Left ventricle myocardium superior (tissue), 1 donor: Measurements from ENCODE around the gene LCP2. TPM values are rescaled to one million over a fixed set of nuclear protein-coding genes. Genes with fewer than 3 reads are reported as not detected.

Source experiments
- ATAC-seq: fragments of 200-7000 bp; cut with Tn5 transposase; one replicate; pipeline ENCODE4 v1.9.1; 2020; ENCODE audit warnings: mild to moderate bottlenecking, moderate library complexity
- DNase-seq: peaks from one replicate; pipeline ENCODE4 v3.0.0-alpha.2; 2020
- intact Hi-C: fragments of 100-400 bp; cut with micrococcal nuclease; formaldehyde crosslinking; loops from one replicate; pipeline ENCODE4 v1.11.0; 2022
- total RNA-seq: library from RNA; stranded (reverse); fragmentation: NEBNext Ultra II Directional; extraction: Animal tissue kit (Norgen Biotek cat#: 25700); gene quantifications from one replicate; pipeline ENCODE4 v1.2.1, GENCODE V29; 2021
- donor health status: DM: no; HTN: yes; CAD: no; lungs with severe emphysema.

Gene LCP2
- total RNA-seq, 1 donor from 2014 or later, result 7.1 TPM

- DNase-seq (no peak), ATAC-seq (no peak)
- intact Hi-C loops, result no loop called here
These were observed 13.3 kb downstream of the LCP2 start for GRCh38 chr5:170284231-170284630.

GRCh38 chr5:170283296-170283695 is 14.3 kb downstream of the LCP2 start:
- DNase-seq (no peak), ATAC-seq (no peak)
- intact Hi-C loops, result no loop called here

- DNase-seq (no peak), ATAC-seq (peak; percentile 76)
These were observed 17.5 kb downstream of the LCP2 start for GRCh38 chr5:170280011-170280493.

GRCh38 chr5:170279459-170279817 is 18.1 kb downstream of the LCP2 start:
- intact Hi-C loops, result no loop called here
- ATAC-seq, result no peak
- DNase-seq, result no peak

More at GRCh38 chr5:170280011-170280493, 17.5 kb downstream of the LCP2 start:
- intact Hi-C loops, result no loop called here

- intact Hi-C loops, result no loop called here
- DNase-seq, result peak; percentile 54
- peak; percentile 56 for ATAC-seq
These were observed 18.7 kb downstream of the LCP2 start for GRCh38 chr5:170278611-170279458.

- intact Hi-C loops, result no loop called here
- DNase-seq (no peak), ATAC-seq (no peak)
These were observed 19.7 kb downstream of the LCP2 start for GRCh38 chr5:170277867-170278281.

- intact Hi-C loops, result no loop called here
- DNase-seq (no peak), ATAC-seq (no peak)
These were observed 21.4 kb downstream of the LCP2 start for GRCh38 chr5:170276140-170276539.

- no peak for ATAC-seq
- intact Hi-C loops, result no loop called here
- DNase-seq, result no peak
These were observed 22.1 kb downstream of the LCP2 start for GRCh38 chr5:170275376-170275994.

- DNase-seq (peak; percentile 47), ATAC-seq (peak; percentile 44)
- intact Hi-C loops, result no loop called here
These were observed 23.4 kb downstream of the LCP2 start for GRCh38 chr5:170273968-170274710.

- DNase-seq, result no peak
- no peak for ATAC-seq
- intact Hi-C loops, result no loop called here
These were observed 27.1 kb downstream of the LCP2 start for GRCh38 chr5:170270293-170271069.

- DNase-seq, result no peak
- no peak for ATAC-seq
- intact Hi-C loops, result loop anchor here (5.0 to 10.0 kb wide), 2 partner anchors 75 to 153 kb away; no protein-coding TSS in a partner anchor
These were observed 28.0 kb downstream of the LCP2 start for GRCh38 chr5:170269579-170269978.

- peak; percentile 55 for ATAC-seq
- no peak for DNase-seq
- intact Hi-C loops, result loop anchor here (5.0 to 10.0 kb wide), 2 partner anchors 76 to 153 kb away; no protein-coding TSS in a partner anchor
These were observed 28.7 kb downstream of the LCP2 start for GRCh38 chr5:170268884-170269283.

- ATAC-seq (no peak), DNase-seq (no peak)
- intact Hi-C loops, result loop anchor here (5.0 to 10.0 kb wide), 2 partner anchors 77 to 154 kb away; no protein-coding TSS in a partner anchor
These were observed 29.4 kb downstream of the LCP2 start for GRCh38 chr5:170268153-170268689.

GRCh38 chr5:170267431-170268152 is 30.0 kb downstream of the LCP2 start:
- ATAC-seq (peak; percentile 83), DNase-seq (peak; percentile 78)
- intact Hi-C loops, result loop anchor here (5.0 to 10.0 kb wide), 2 partner anchors 77 to 155 kb away; no protein-coding TSS in a partner anchor

- DNase-seq (no peak), ATAC-seq (no peak)
- intact Hi-C loops, result loop anchor here (5.0 to 10.0 kb wide), 2 partner anchors 78 to 156 kb away; no protein-coding TSS in a partner anchor
These were observed 30.8 kb downstream of the LCP2 start for GRCh38 chr5:170266570-170267381.

- intact Hi-C loops, result loop anchor here (5.0 to 10.0 kb wide), 2 partner anchors 79 to 157 kb away; no protein-coding TSS in a partner anchor
- peak; percentile 54 for DNase-seq
- ATAC-seq, result peak; percentile 81
These were observed 32.1 kb downstream of the LCP2 start for GRCh38 chr5:170265522-170265921.

GRCh38 chr5:170263906-170264305 is 33.7 kb downstream of the LCP2 start:
- ATAC-seq (no peak), DNase-seq (no peak)
- intact Hi-C loops, result loop anchor here (10.0 kb wide), 1 partner anchor 81 kb away; no protein-coding TSS in a partner anchor
